Right lobe of liver (tissue), 4 donors: Measurements from ENCODE around the gene OPA1.

Experiments
- POLR2A ChIP-seq: fragments of 450-650 bp; IDR thresholded peaks from one replicate; pipeline ENCODE4 v1.6.1; 2017; ENCODE audit warnings: antibody characterized with exemption, mild to moderate bottlenecking
- TF ChIP-seq, protein P1 (sequence below), 4 donors: fragments of 200-600 bp in 3 of 4; fragments of 450-650 bp in 1 of 4; IDR thresholded peaks; one replicate each; pipeline versions ENCODE4 v1.5.1 to v1.8.0; 2016 to 2022; ENCODE audit warnings: antibody characterized with exemption in 4 of 4, mild to moderate bottlenecking in 2 of 4
- donor health status: DM: no; HTN: no; CAD: no.
- donor health status: DM: no; HTN: no; CAD: no.
- donor health status: DM: no; HTN: yes; CAD: no.

DNA sequence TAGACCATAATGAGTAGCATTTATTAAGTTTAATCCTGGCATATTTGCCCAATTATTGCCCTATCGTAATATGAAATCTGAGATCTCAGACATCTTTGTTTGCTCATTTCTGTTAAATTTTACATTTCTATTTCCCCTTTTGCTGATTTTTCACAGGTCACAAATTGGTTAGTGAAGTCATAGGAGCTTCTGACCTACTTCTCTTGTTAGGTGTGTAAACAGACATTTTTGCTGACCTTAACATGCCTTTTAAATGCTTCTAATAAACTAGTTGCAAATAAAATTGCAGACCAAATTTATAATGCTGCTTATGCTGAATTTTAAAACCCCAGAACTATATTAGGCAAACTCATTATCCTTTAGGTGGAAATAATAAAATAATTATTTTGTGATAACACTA lies 24.6 kb downstream of the OPA1 start:
- TF ChIP-seq, protein P1, sequence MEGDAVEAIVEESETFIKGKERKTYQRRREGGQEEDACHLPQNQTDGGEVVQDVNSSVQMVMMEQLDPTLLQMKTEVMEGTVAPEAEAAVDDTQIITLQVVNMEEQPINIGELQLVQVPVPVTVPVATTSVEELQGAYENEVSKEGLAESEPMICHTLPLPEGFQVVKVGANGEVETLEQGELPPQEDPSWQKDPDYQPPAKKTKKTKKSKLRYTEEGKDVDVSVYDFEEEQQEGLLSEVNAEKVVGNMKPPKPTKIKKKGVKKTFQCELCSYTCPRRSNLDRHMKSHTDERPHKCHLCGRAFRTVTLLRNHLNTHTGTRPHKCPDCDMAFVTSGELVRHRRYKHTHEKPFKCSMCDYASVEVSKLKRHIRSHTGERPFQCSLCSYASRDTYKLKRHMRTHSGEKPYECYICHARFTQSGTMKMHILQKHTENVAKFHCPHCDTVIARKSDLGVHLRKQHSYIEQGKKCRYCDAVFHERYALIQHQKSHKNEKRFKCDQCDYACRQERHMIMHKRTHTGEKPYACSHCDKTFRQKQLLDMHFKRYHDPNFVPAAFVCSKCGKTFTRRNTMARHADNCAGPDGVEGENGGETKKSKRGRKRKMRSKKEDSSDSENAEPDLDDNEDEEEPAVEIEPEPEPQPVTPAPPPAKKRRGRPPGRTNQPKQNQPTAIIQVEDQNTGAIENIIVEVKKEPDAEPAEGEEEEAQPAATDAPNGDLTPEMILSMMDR (IDR thresholded peaks at IDR 0.05): no peak
- TF ChIP-seq POLR2A: no peak
